Activated effector memory CD4-positive, alpha-beta T cell treated with anti-CD3 and anti-CD28 coated beads, Interleukin-2, amount 50 U/mL, for 16 hours (primary cell): ENCODE data around the gene PDE6H.

Source experiments
- DNase-seq: peaks from one replicate; pipeline ENCODE4 v3.0.0-alpha.2; 2020

PDE6H gene

DNA sequence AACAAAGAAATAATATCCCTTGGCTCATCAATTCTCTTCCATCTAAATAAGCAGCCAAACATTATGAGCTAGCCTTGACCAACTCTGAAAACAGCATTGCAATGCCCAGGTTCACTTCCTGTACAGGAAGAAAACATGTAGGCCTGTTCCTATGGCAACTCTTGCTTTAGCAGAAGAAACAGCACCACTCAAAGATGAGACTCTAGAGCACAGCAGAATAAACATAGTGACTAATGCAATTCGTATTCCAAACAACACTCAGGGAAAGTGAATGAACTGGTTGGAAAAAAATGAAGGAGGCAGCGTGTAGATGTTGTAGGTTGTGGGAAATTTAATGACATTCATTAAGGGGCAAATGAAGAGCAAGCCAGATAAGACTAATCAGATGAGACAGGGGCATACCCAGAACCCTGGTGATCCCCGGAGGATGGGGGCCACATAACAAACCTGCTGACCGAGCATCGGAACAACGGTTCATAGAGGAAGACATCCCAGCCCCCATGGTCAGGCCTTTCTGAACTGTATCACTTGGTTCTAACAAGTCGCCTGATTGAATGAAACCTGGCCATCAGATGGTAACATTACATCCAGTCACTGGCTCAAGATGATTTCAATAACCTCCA lies 20.4 kb upstream of the PDE6H start:
- DNase-seq, result peak; percentile 77

DNA sequence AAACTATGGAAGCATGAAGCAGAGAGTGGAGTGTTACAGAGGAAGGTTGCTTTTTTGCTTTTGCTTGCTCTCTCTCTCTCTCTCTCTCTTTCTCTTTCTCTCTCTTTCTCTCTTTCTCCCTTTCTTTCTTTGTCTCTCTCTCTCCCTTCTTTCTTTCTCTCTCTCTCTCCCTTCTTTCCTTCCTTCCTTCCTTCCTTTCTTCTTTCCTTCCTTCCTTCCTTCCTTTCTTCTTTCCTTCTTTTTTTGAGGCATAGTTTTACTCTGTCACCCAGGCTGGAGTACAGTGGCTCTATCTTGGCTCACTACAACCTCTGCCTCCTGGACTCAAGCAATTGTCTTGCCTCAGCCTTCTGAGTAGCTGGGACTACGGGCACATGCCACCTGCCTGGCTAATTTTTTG lies 19.1 kb upstream of the PDE6H start:
- DNase-seq, result no peak

DNA sequence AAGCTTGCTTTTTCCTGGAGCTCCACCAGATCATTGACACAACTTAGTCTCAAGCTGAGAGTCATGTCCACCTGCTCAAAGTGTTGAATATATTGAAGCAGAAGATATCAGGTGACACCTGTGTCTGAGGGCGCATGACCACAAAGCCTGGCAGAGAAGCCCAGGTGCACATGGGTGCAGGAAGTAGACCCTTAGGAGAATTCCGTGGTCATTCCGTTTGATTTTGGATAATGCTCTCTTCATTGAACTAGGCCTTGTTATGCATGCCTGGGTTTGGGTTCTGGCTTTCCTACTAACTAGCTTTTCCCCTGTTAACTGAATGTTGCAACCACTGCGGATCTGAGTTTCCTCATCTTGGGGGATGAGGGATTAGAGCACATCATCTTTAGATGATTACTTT lies 18.6 kb upstream of the PDE6H start:
- DNase-seq, result peak; percentile 68

DNA sequence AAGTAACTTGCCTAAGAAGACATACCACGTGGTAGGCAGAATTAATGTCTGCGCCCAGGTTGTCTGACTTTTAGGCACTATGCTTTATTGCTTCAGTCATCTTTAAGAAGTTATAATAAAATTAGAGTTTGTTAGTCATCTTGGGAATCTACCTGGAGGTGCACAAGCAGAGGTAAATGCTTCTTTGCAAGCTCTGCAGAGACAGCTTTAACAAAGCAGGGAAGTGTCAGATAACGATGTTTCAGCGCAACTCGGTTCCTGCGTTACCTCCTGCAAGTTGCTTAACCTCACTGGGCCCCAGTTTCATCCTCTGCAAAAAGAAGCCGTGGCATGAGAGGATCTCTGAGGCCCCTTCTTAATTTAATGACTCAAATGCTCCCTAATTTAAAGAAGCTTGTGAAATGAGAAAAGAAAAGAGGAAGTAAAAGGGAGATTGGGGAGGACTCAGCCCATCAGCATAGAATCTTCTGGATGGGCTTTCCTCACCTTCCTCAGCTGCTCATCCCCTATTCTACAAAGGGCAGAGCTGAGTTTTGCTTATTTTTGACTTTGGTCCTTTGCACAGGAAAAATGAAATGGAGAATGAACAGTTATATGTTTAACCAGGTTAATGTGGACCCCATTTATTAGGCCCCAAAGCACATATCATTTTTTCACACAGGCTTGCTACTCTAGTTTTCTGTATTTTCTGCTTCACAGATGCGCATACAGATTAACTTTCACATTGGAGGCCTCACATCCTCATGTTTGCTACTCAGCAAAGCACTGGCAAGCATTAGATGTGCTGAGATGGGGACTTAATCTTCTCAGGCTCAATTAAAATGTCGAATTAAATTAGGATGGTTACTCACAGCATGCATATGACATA lies 16.6 kb upstream of the PDE6H start:
- DNase-seq, result peak; percentile 71

DNA sequence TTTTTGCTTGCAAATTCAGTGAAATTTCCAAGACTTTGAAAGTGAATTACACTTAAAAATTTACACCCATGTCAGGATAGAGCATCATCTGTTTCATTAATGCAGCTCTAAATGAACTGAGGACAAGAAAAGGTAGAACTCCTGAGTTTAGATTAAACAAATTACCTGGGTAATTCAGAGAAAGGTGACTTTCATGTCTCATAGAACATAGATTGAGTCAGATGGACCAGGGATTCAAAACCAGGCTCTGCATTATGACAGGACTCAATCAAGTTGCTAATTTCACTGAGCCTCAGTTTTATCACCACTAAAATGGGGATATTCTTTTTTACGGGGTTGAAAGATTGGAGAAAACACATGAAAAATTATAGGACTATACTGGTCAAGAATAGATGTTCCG lies 15.9 kb upstream of the PDE6H start:
- no peak for DNase-seq

DNA sequence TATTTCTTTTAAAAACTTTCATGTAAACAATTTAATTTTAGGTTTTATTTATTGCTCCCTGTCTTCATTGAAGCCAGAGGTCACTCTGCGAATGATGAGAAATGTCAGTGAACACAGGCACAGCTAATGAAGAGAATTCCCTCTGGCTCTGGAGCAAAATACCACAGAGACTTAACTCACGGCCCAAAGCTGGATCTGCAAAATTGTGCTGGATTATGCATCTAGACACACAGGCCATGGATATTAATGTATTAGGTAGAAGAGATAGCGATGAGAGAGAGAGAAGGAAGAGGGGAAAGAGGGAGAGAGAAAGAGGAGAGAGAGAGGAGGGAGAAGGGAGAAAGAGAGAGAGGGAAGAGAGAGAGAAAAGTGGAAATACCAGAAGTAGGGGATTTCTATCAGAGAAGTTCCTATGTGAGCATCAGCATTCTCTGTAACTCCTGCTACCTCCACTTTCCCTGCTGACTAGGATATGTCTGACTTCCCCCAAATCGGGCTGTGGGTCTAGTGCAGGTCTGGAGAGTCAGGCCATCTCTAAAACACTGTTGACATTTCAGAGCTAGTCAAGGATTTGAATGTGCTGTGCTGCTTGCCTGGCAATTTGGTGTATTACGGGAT lies 15.2 kb upstream of the PDE6H start:
- no peak for DNase-seq

DNA sequence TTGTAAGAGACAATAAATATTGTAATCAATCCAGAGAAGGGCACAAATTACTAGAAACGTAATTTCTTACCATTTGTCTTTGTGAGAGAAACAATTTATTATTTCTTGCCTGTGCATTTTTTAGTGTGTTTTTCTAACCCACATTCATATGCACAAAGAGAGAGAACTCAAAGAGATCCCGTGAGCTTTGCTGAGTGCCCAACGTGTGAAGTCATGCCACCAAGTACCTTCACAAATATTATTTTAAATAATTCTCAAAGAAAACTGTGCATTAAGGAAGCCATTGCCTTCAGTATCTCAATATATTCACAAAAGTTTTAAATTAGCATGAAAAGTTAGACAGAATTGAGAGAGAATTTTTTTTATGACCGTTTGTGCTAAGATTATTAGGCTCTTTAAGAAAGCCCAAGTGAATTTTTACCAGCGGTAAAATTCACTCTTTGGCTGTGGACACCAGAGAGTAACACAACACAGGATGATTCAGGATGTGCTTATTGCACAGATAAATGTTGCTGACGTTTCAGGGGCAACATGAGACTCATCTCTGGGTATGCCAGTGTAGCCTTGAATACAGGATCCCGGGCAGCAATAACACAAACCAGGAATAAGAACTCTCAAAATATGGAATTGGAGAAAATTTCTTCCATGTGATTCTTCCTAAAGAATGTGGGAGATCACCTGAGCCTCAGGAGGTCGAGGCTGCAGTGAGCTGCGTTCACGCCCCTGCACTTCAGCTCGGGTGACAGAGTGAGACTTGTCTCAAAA lies 14.3 kb upstream of the PDE6H start:
- no peak for DNase-seq

DNA sequence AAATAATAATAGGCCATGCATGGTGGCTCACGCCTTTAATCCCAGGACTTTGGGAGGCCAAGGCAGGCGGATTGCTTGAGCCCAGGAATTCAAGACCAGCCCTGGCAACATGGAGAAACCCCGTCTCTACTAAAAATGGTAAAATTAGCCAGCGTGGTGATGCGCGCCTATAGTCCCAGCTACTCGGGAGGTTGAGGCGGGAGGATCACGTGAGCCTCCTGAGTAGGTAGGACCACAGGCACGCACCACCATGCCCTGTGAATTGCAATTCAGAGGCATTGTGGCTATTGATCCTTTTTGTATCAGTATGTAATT lies 13.8 kb upstream of the PDE6H start:
- DNase-seq, result peak; percentile 74

DNA sequence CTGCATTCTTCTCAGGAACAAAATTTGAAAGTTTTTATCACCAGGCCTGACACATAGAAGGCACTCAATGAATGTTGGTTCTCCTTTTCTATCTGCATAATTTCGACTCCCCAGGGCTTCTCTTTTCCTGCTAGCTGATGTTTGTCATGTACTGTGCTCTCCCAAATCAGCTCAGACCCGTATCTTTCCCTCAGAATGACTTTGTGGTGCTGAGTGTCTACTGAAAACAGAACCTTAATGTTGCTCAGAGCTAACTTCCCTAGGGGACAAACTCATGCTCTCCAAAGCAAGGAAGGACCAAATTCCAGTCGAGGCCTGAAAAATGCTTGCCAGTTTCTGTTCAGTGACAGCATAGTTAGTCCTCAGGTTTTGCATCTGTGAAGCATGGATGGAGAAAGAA lies 13.4 kb upstream of the PDE6H start:
- no peak for DNase-seq

DNA sequence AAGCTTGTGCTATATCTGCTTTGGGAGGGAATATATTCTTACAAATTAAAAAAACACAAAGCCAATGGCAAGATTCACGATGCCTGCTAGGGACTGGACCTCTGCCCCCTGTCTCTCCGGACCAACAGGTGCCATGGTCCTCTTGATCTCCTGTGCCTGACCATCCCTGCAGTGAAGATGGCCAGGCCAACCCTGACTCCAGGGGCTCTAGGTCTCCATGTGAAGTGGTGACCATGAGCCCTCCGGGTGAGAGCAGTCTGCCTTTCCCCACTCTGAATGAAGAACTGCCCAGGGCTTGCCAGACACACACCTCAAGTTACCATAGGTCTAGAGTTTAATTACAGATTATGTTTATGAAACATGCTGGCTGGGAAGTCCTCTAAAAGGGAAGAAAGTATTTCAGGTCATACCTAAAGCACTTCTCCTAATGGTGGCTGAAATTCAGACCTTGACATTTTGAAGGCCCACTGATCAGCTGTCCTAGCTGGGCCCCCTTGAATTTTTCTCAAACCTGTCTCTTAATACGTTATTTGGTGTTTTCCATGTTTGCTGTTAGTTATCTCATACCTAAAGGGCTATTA lies 12.8 kb upstream of the PDE6H start:
- DNase-seq, result no peak

DNA sequence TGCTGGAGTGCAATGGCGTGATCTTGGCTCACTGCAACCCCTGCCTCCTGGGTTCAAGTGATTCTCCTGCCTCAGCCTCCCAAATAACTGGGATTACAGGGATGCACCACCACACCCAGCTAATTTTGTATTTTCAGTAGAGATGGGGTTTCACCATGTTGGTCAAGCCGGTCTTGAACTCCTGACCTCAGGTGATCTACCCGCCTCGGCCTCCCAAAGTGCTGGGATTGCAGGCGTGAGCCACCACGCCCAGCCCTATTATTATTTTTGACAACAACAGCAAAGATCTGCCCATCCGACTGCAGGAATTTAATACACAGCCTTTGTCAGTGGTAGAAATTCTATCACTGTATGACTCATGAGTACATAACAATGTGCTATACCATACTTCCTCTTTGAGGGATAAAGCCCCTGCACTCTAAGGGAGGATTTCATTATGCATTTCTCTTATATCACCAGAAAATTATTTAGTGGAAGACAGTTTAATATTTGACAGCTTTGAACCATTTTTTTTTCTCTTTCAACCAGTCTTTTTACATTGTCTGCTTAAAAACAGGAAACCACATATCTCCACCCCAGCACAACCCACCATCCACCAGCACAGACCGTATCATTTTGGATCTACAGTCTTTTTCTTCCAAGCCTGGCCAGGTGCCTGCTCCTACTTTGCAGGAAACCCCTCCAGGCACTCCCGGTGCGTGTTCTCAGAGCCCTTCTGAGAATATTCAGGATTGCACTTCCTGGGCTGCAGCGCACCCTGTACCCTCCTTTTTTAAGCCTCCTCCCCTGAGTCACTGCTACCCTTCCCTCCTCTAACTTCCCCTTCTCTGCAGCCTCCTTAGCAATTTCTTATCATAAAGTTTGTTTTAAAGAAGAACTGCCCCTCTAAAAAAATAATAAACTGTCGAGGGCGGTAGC lies 12.0 kb upstream of the PDE6H start:
- DNase-seq, result peak; percentile 81

DNA sequence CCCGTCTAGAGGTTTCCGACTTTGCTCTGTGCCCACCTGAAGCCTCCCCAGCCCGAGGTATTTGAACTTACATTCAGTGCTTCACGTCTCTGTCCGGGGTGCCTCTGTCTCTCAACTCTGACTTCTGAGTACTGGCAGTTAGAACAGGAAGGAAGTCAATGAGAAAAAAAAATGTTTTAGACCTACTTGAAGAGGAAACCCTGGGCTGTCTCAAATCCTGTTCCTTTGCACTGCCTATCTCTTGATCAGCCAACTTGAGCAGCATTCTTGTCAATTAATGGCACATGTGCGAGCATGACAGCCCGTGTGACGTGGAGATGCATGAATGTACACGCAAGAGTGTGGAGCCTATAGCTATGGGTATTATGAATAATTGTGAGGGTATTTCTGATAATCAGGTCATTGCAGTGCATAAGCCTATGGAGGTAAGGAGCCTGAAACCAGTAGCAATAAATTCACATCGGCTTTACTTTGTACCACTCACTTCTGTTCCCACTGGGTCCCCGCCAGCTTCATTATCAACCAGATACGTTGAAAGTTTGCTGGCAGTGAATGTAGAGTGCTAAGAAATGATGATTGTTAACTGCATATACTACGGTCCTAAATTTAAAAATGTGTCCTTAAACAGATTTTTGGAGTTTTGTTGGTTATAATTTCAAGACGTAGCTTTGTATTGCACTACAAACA lies 11.2 kb upstream of the PDE6H start, which contains the start of gene ARHGDIB:
TSS of gene ARHGDIB (minus strand) at position 136 of the 687 bp plus-strand sequence. CDS start 10,889 bp downstream, outside the sequence.
- peak; percentile 90 for DNase-seq

DNA sequence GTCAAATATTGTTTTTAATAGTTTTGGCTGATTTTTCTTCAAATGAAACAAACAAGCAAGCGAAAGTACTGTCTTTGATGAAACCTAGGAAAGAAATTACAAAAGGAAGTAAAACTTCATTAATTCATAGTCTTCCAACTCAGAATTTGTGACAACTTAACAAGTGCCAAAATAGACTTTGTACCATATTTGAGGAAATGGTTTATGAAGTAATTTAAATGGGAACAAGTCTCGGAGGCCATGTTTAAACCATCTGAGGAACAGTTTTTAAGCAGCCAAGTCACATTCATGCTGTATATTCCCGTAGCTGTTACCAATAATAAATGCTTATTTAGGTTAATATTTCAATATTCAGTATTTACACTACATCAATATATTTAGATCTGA lies 10.7 kb upstream of the PDE6H start:
- DNase-seq, result no peak

DNA sequence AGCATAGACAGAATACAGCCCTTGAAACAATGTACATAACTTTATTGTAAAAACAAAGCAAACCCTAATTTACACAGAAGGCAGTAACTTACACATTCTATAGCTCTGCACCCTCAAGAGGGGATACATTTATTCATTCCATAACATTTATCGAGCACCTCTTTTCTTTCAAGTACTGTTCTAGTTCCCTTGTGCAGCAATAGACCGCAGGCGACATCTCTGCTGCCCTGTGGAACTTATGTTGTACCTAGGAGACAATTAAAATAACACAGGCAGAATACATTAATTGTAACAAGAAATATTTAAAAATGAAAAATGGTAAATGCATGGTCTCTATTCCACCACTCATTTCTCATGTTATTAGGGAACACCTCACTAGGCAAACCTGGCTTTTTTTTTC lies 10.0 kb upstream of the PDE6H start:
- DNase-seq, result no peak

DNA sequence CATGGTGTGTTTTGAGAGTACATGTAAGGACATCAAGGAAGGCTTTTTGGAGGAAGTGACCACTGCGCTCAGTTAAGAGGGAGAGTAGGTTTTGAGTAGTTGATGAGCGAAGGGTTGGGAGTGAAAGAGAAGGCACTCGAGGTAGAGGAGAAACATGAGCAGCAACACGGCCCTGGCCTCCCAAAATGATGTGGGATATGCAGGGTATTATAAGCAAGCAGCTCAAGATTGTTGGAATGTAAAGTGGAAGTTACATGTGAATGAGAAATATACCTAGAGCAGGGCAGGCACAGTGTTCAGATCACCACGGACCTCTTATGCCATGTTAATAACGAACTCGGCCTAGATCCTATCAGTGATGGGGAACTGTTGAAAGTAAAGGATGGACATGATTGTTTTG lies 9.3 kb upstream of the PDE6H start:
- DNase-seq, result no peak

DNA sequence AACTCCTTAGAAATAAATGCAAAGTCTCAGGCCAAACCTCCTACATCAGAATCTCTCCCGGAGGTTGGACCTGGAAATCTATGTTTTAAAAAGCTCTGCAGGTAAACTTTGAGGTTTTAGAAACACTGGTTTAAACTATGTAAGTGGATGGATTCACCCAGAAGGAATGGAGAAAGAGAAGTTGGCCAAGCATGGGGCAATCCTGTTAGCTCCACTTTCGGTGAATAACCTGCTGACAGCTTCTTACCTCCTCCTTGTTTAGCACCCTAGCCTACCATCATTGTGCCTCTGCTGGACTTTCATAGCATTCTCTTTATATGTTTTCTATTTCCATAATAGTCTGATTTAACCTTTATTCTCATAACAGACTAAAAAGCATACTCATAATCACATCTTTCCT lies 8.4 kb upstream of the PDE6H start:
- DNase-seq, result no peak

DNA sequence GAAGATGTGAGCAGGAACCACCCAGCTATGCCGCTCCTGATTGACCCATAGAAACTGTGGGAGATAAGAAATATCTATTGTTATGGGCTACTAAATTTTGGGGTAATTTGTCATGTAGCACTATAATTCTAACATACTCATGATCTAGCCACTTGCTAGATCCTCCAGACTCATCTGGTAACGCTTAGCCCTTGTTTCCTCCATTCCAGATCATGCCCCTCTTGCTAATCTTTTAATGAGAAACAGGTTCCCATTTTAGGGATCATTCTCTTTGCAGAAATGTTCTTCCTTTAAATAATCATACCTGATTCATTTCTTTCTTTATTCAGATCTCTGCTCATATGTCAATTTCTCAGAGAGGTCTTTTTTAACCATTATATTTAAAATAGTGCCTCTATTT lies 7.6 kb upstream of the PDE6H start:
- no peak for DNase-seq

DNA sequence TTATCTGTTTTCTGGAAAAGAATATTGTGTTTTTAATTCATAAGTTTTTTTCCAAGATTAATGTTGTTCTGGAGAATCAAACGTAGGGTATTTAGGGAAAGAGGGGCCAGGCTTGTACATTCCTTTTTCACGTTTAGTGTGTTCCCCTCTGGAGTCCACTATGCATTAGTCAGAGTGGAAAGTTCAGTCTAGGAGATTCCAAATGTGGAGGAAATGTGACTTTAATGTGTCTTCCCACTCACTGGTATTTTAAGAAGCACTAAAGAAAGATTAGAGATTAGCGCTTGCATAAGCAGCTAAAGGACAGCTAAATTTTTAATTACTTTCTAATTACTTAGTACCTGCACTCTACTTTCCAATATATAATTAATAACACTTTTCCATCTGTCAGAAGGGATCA lies 4.4 kb upstream of the PDE6H start:
- no peak for DNase-seq

DNA sequence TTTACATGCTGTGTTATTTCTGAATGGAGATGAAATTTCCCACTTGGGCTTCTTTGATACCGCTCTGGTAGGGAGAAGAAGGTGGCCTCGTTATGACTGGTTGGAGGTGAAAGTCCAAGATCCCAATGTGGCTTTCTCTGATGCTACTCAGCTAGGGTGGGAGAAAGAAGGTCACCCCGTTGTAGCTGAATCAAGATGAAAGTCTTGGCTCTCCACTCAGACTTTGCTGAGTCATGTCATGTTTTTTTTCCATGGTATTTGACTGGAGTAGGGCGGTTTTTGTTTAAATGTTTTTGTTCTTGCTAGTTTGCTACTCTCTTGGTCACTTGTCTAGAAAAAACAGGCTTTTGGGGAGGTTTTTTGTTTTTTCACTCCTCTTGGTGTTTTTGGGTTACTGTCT lies 2.4 kb upstream of the PDE6H start:
- DNase-seq, result no peak

DNA sequence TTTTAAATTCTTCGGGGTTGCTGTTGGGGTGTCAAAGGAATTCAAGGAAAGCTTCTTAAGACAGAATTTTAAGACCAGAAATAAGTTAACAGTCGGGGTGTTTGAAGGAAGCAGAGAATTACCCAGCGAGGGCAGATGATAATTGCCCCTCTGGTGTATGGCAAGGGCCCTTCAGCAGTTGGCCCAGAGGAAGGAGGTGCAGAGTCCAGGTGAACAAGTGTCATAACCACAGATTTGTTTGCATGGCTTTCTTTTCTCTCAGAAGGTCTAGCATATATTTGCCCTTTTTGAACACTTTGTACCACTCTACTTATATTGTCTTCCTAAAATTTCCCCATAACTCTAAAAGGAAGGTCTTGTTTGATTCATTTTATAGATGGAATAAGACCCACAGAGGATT lies 1.8 kb downstream of the PDE6H start:
- no peak for DNase-seq

DNA sequence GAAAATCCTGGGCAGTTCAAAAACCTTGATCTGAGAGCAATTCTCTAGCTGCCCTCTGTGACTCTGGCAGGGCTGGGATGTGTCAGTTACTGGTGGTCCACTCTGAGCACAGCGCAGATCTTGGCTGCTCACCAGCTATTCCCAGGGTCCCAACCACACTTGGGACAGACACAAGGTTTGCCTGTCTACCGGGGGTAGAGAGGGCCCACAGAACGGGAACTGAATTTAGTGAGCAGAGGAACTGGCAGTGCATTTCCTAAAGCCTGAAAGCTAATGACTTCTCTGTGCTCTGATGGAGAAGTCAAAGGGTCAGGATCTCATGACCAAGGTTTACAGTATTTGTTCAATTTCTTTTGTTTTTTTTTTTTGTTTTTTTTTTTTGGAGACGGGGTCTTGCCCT lies 2.6 kb downstream of the PDE6H start:
- no peak for DNase-seq
